ENCODE results near the gene GRM7.

Gene GRM7

DNA sequence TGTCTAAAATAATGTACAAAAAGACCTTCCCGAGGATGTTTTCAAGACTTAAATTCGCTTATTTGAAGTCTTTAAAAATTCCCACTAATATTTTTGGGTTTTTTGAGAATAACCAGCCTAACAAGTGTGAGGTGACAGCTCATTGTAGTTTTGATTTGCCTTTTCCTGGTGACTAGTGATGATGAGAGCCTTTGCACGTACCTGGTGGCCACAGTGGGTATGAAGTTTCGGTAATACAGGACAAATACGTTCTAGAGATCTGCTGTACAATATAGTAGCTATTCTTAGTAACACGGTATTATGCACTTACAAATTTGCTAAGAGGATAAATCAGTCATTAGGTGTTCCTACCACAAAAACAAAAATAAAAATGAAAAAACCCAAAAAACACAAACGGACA is 124.9 kb downstream of the GRM7 start:
- no peak for DNase-seq

DNA sequence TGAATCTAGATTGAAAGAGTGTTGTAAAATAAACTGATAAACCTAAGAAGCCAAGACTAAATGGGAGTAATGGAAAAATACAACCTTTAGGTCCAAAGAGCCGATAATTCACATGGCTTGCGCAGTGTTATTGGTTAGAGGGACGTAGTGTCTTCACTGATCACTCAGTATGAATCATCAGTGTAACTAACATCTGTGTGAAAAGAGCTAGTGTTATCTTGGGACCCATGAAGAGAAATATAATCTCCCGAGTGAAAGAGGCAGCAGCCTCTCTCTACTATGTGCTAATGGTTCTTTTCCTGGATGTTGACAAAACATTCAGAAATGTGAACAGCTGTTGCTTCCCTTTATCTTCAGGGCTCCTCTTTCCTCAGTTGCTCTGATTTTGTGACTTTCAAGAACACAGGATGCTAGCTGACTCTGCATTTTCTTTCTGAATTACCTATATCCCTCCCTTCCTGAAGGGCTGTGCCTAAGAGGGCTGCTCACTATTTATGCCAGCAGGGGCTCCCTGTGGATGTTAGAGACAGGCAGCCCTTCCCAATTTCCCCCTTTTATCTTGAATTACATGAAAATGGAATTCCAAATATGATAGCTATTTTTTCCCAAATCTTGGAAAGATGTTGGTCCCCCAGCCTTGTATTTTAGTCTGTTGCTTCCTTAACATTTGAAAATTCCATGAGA is 128.8 kb downstream of the GRM7 start:
- no peak for DNase-seq

DNA sequence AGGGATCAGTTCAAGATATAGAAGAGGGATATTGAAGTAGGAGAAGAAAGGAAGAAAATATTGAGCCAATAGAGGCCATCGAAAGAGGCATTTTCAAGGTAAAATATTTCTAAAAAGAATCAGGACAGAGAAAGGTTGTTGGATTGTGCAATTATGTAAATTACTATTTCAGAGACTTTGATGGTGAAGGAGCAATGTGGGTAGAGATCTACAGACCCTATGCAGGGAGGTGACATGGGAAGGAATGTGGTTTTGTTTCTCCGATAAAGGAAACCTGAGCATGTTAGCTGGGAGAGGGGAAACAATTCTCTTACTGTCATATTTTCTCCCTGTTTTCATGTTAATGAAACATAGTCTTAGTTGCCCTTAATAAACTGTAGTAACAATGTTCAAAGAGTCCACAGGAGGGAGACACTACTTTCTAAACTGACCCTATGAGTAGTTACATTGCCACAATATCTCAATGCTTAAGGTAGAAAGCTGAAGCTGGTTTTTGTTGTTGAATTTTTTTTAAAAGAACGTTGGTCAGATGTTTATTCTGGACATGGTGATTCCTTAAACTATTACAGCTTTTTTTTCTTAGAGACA is 133.3 kb downstream of the GRM7 start:
- no peak for DNase-seq

DNA sequence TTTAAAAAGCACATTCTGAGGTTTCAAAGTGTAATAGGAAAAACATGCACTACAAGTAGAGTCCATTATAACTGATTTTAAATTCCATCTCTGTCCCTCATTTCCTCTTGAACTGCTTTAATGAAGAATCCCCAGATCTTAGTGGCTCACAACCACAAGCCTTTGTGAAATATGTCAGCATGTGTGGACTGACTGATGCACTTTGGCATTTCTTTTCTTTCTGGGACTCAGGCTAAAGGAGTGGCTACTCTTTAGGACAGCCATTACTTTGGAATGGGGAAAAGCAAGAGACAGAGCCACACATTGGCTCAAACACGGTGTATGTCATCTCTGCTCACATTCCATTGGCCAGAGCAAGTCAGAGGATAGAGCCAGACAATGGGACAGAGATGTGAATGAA is 139.6 kb downstream of the GRM7 start:
- DNase-seq = no peak

DNA sequence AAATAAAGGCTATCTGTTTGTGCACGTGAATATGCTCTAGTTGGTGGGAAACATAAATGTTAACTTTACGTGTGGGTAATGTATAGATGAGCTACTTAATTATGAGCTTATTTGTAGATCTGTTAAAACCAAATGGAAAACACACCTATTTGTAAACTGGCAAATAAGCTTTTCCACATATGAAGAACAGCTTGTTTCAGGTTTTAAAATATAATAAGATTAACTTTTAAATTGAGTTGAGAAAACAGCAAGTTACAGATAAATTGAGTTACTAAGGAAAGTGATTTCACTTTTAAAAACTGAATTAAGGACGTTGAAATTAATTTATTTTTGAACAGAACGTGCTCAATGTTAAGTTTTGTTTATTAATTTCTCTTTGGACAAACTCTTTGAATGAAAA is 140.5 kb downstream of the GRM7 start:
- DNase-seq = no peak

DNA sequence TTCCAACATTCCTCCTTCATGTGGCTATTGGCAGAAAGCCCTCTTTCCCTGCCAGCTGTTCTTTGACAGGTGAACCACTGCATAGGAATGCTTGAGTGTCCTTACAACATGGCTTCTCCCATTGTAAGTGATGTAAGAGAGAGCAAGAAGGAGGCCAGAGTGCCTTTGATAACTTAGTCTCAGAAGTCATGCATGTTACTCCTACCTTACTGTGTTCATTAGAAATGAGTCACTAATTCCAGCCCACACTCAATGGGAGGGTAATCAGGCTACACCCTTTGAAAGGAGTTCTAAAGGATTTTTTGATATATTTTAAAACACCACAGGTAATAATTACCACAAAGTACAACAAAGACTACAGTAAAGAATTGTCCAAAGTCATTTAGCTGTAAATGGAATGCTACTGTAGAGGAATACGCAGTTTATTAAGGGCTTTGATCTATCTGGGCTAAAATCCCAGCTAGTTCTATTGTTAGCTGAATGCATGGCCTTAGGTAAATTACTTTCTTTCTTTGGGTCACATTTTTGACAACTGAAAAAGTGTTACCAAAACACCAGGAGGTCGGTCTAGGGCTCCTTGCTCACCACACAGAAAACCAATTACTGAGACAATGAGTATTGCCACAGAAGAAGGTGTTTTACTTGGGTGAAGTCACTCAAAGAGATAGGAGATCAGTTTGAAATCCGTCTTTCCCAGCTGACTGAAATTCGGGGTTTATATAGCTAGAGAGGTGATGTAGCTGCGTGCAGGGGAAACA is 154.9 kb downstream of the GRM7 start:
- no peak for DNase-seq

DNA sequence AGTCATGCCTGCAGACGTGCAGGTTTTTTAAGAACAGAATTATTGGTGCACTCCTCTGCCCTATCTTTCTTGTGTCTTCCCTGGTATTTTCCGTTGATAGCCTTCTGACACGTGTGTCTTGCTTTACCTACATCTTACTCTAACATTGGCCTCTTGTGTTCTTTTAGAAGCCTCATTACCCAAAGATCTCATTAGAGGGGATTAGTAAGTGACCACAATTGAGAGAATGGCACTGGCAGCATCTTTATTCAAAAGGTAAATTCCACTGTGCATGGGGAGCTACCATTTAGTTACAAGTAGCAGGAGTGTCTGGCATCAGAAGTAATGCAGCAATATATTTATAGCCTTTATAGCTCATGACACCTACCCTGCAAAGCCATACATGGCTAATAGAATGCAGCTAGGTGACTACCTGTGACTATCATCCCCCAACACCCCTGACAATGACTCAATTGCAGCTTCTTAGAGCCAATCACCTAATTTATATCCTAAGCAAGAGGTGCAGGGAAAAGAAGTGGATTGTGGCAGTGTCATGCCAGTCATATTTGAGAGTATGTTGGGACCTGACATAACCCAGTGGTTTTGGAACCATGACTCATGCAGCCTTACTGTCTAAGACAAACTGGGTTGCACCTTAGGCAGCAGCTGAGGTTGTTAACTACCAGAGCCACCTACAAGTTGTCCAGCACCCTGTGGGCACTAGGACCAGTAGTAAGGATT is 164.8 kb downstream of the GRM7 start:
- DNase-seq = no peak

DNA sequence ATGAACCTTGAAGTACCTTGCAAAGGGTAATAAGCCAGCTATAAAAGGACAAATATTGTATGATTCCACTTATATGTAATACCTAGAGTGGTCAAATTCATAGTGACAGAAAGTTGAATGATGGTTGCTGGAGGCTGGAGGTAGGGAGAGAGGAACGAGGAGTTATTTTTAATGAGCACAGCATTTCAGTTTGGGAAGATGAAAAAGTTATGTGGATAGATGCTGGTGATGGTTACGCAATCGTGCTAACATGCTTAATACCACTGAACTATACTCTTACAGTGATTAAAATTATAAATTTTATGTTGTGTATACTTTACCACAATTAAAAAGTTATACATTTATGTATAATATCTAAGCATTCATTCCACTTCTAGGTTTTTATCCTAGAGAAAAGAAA is 168.6 kb downstream of the GRM7 start:
- DNase-seq = no peak

DNA sequence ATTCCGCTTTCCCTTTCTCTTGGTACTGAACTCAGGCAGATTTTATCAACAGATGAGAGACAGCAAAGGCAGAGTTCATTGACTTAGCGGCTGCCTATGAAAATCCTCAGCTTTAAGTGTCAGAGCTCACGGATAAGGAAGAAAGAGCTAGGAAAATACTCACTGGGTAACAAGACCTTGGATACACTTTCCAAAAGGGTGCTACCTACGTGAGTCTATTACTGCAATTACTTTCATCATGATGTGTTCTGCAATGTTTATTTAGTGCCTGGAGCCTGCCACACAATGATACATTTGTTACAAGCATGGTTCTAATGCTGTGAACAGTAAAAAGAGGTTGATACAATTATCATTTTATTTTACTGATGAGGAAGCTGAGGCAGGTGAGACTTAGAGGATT is 177.5 kb downstream of the GRM7 start:
- no peak for DNase-seq

DNA sequence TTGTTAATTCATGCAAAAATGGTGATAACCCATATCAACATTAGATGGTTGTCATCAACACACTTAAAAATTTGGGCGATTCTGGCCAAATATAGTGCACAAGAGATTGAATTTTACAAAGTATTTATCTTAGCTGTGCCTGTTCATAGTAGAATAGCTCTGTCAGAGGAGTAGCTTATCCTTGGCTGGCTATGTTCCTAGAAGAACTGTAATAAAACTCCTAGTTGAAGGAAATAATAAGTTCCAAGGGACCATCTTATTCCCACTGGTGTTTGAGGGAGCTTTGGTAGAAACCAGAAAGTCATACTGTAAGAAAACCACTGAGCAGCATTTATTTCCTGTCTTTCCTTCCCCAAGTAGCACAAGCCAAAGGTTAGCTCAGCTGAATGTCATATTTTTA is 201.8 kb downstream of the GRM7 start:
- DNase-seq = no peak

DNA sequence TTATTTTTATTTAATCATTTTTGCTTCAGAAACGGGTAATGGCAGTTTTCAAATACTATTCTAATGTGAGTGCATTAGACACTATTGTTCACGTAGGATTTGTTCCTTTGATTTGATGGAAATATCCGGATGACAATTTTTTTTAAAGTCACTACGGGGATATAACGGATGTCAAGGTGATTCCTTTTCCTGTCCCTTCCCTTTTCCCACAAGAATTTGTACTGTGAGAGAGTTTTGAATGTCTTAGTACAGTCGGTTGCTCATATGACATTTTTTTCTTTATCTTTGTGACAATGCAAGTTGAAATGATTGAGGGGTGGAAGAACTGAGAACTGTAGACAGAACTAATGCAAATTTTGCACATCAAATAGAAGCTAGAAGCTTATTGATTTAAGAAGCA is 209.5 kb downstream of the GRM7 start:
- no peak for DNase-seq

DNA sequence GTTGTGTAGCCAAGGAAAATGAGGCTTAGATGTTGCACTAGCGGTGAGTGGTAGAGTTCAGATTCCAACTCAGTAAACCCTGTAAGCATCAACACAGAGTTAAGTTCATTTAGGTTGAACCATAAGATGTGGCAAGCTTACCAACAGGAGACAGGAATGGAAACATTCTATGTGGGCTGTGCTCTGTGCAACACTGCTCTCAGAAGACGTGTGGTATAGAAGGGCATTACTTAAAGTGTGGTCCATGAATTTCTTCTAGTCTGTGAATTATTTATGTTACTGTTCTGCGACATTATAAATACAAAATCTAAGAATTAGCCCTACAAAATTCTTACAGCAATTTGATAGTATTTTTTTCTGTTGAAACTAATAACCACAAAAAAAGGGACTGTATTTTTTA is 213.3 kb downstream of the GRM7 start:
- DNase-seq = no peak

DNA sequence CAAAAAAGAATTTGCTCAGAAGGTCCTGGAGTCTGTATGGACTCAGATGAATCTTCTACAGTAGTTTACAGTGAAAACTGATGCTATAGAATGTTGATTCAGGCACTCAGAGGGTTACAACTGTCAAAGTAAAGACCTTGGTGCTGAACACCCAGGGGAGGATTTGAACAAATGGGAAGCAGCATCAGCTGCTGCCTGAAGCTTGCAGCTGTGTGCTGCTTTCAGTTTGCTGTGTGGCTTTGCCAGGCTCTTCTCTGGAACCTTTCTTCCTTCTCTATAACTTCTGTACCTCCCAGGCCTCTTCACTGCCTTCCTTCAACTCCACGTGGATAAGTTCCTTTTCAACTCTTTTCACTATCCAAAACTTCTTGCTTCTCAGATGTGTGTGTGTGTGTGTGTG is 214.2 kb downstream of the GRM7 start:
- no peak for DNase-seq

DNA sequence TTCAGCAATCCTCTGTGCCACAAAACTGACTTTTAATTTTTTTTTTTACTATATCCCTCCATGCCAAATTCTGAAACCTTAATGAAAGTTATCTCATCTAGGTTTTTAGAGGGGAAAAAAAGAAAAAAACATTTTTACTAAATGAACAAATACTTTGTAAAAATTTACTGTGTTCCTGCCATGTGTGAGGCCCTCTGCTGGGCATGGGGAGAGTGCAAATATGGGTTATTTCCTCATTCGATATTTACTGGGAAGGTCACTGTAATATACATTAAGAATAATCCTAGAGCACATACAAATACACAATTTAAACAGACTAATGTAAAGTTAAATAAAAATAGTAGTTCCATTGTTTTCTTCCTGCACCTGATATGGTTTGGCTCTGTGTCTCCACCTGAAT is 215.0 kb downstream of the GRM7 start:
- DNase-seq = no peak

DNA sequence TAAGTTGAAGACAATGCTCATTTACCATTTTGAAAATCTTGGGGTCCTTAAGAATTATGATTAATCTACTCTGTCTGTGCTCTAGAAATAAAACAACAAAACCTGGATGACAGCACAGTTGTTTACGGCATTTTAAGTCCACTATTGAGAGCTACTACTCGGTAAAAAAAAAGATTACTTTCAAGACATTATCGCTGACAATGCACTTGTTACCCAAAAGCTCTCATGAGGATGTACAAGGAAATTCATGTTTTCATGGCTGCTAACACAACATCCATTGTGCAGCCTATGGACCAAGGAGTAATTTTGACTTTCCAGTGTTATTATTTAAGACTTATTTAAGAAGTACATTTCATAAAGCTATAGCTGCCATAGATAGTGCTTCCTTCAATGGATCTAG is 221.3 kb downstream of the GRM7 start:
- DNase-seq = no peak

DNA sequence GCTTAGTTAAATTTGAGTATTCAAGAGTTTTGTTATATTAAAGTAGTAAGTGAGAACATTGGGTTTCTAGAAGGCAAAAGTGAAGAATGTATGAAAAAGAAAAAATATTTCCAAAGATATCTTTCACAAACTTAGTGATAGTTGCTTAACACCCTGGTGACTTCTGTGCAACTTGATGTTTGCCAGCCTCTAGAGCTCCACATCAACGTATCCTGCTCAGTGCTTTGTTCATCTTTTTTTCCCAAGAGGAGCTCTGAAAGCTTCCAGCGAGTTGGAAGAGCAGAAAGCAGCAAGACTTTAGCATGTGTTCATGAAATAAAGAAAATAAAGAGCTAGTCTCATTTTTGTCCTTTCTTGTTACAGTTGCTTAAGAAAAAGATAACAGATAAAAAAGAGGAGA is 225.5 kb downstream of the GRM7 start:
- no peak for DNase-seq

DNA sequence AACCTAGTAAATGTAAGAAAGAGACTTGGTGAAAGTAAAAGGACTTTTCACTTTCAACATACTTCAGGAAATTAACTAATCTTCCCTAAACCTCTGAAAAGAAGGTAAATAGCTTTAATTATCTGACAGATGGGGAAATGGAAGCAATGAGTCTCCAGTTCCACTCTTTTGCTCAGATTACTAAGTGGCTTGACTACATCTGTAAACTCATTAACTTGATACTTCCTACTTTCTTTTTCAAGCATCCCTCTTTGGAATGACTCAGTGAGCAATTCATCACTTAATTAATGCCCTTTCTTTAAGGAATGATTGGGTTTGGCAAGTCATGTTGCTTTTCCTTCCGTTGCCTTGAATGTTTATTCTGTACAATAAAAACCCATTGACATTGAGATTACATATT is 234.2 kb downstream of the GRM7 start:
- DNase-seq = no peak

DNA sequence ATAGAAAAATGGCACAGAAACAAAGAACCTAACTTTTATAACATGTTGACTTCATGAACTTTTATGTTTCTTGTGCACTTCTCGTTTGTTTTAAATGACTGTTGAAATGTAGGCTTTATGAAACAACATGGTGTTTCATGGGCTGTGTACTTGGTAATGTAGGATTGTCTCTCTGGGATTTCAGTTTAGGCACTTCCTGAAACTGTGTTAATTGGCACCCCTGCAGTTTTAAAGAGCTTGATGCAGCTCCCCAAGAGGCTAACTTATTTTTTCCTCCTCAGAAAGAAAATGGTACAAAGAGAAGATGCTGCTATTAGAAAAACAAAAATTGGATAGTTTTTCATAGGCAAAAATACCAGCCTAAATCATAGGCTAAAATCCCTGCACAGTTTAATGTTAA is 239.2 kb downstream of the GRM7 start:
- DNase-seq = no peak

DNA sequence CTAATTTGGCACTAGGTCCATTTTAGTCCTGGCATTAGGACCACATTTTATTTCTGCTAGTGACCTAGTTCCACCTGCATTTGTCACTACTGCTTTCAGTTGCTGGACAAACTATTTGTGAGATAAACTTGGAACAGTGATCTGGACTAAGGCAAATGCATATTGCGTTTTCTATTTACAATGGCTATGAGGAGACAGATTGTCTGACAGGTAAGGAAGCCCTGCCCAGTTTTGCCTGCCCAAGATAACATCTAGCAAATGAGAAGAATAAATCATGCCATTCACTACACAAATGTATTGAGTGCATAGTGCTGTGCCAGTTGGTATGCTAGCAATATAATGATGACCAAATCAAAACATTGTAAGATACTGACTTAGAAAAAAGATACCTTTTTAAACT is 245.7 kb downstream of the GRM7 start:
- no peak for DNase-seq

DNA sequence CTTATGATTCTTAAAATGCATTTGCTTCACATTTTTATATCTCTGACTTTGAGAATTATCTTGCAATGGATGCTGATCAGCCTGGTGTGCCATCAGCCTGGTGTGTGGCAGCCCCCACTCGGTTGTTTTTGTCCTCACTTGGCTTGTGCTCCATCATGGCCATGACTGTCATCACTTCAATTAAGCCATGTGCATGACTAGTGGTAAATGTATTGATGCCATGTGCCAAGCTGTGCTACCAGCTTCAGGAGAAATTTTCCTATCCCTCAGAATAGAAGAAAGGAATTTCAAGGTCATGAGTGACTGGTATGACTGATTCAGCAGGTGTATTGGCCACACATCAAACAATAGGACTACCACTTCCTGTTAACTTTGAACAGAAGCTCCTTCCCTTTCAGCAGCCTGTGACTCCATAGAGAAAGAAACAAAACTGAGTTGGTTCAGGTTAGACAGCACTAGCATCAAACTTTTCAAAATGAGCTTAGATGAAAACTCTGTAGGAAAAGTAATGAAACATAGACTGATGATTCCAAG is 251.7 kb downstream of the GRM7 start:
- DNase-seq = no peak

DNA sequence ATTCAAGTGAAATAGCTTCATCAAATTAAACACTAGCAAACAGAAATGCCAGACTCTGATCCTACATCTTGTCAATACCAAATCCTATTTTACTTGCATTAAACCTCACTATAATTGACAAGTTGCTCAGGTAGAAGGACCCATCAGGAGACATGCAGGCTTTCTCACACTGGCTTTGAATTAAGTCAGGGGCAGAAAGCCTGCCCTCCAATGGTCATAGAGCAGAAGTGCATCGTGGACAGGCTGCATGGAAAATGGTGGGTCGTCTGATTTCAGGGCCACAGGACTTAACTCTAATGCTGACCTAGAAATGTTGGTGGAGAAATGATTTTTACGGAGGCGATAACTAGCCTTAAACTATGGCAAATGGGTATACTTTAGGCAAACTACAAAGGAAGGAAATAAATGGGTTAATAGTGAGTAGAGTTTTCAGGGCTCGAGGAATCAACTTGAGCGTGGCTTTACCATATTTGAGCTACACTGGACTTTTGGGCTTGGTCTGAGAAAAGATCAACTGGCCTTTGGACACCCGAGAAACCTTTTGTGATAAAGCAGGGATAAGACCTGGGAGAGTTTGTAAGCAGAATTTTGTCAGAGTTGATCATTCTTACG is 283.9 kb downstream of the GRM7 start:
- peak; percentile 75 for DNase-seq

DNA sequence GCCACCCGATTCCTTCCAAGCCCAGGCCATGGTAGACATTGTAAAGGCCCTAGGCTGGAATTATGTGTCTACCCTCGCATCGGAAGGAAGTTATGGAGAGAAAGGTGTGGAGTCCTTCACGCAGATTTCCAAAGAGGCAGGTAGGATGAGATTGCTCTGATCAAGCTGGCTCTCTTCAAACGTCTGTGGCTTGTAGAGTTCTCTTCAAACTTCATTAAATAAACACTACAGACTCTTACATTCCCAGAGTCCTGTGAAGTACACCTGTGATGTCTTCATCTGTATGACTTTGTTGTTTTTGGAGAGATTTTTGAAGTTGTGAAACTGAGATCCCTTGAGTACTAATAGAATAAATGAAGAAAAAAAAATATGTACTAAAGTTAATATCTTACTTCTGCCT is 285.6 kb downstream of the GRM7 start:
- DNase-seq = no peak

DNA sequence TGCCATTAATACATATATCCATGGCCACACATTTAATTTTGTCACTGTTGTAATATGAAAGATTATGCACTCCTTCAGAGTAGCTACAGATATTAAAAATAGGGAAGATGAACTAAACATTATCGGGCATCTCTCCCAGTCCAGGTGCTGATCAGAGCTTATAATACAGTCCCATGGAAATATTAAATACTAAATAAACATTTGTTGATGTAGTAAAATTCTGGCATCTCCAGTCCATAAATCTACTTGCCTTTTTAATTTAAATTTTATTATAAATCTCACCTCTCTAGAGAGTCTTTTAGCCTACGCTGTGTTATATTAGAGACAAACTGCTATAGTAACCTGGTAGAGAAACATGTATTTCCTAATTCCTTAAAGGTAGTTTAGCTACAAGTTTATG is 297.6 kb downstream of the GRM7 start:
- no peak for DNase-seq
